Right renal pelvis (tissue), 4 donors: ENCODE results near the gene ERMP1. TPM values are rescaled to one million over a fixed set of nuclear protein-coding genes. Genes with fewer than 3 reads are reported as not detected.

Source experiments
- DNase-seq, 4 donors: peaks; one replicate each; pipeline ENCODE4 v3.0.0-alpha.2; 2013; ENCODE audit warnings: low read depth in 4 of 4, low spot score in 3 of 4, missing footprints in 1 of 4
- polyA plus RNA-seq, 4 donors: library from polyadenylated mRNA; unstranded; fragments of 120-200 nt; gene quantifications; one replicate each; pipeline ENCODE4 v1.2.1, GENCODE V29; 2013; ENCODE audit not compliant: insufficient read length in 4 of 4

Gene ERMP1
- polyA plus RNA-seq, 4 donors = 48.3 to 60.7 (median 57.0) TPM

GRCh38 chr9:5854063-5854790 is 21.3 kb upstream of the ERMP1 start:
- no peak for DNase-seq

- DNase-seq = no peak
Measured at GRCh38 chr9:5853617-5854016, 20.7 kb upstream of the ERMP1 start.

GRCh38 chr9:5852987-5853386 is 20.1 kb upstream of the ERMP1 start:
- DNase-seq = no peak

GRCh38 chr9:5851445-5851844 is 18.5 kb upstream of the ERMP1 start:
- no peak for DNase-seq

- DNase-seq = no peak
Measured at GRCh38 chr9:5850724-5851122, 17.8 kb upstream of the ERMP1 start.

- no peak for DNase-seq
Measured at GRCh38 chr9:5848372-5848882, 15.5 kb upstream of the ERMP1 start.

- no peak for DNase-seq
Measured at GRCh38 chr9:5846501-5846921, 13.6 kb upstream of the ERMP1 start.

GRCh38 chr9:5846096-5846495 is 13.2 kb upstream of the ERMP1 start:
- DNase-seq = no peak

GRCh38 chr9:5845157-5845531 is 12.2 kb upstream of the ERMP1 start:
- DNase-seq = no peak

- peak in 3 of 4 donors; percentile 41 to 68 (median 60) for DNase-seq
Measured at GRCh38 chr9:5843794-5844471, 11.0 kb upstream of the ERMP1 start.

- DNase-seq = no peak
Measured at GRCh38 chr9:5842929-5843793, 10.2 kb upstream of the ERMP1 start.

GRCh38 chr9:5841771-5842573 is 9.1 kb upstream of the ERMP1 start:
- DNase-seq = no peak

GRCh38 chr9:5840788-5841187 is 7.9 kb upstream of the ERMP1 start:
- DNase-seq = no peak

GRCh38 chr9:5839572-5839902 is 6.6 kb upstream of the ERMP1 start:
- DNase-seq = no peak

- no peak for DNase-seq
Measured at GRCh38 chr9:5838884-5839571, 6.1 kb upstream of the ERMP1 start.

- DNase-seq = no peak
Measured at GRCh38 chr9:5835808-5836207, 2.9 kb upstream of the ERMP1 start.

GRCh38 chr9:5834214-5834613 is 1.3 kb upstream of the ERMP1 start:
- no peak for DNase-seq

- peak in 1 of 4 donors; percentile 16 for DNase-seq
Measured at GRCh38 chr9:5832071-5832537, 813 bp downstream of the ERMP1 start.

GRCh38 chr9:5825895-5826622 is 6.9 kb downstream of the ERMP1 start:
- no peak for DNase-seq
